Trophoblast cell (in vitro differentiated cells and primary cell): ENCODE measurements around the gene ZNF582.
"Not testable (repeated sequence)": the region's sequence is repeated elsewhere in the genome, so short reads cannot be mapped to it uniquely, and the experiment has no call there.

Experiments used
- DNase-seq, 2 donors: peaks; one replicate each; pipeline ENCODE4 v3.0.0-alpha.2; 2016
- H2AFZ ChIP-seq: 2 replicates; pipeline ENCODE4 v1.6.1; 2013; ENCODE audit warnings: low read length, moderate library complexity, mild to moderate bottlenecking; ENCODE audit not compliant: insufficient read depth, poor library complexity
- H2AK5ac ChIP-seq: 2 replicates; pipeline ENCODE4 v1.6.1; 2013; ENCODE audit warnings: mild to moderate bottlenecking, low read length
- H2BK120ac ChIP-seq: 2 replicates; pipeline ENCODE4 v1.6.1; 2013; ENCODE audit warnings: low read length, mild to moderate bottlenecking, moderate library complexity; ENCODE audit not compliant: insufficient read depth, poor library complexity
- H2BK12ac ChIP-seq: 2 replicates; pipeline ENCODE4 v1.6.1; 2013; ENCODE audit warnings: mild to moderate bottlenecking, low read length, moderate library complexity
- H2BK5ac ChIP-seq: 2 replicates; pipeline ENCODE4 v1.6.1; 2013; ENCODE audit warnings: low read length, low read depth, moderate library complexity, mild to moderate bottlenecking; ENCODE audit not compliant: poor library complexity
- H3K14ac ChIP-seq: 2 replicates; pipeline ENCODE4 v1.6.1; 2013; ENCODE audit warnings: mild to moderate bottlenecking, low read length
- H3K18ac ChIP-seq: 2 replicates; pipeline ENCODE4 v1.6.1; 2013; ENCODE audit warnings: mild to moderate bottlenecking, low read length
- H3K23ac ChIP-seq: 2 replicates; pipeline ENCODE4 v1.6.1; 2013; ENCODE audit warnings: low read length
- H3K27ac ChIP-seq: 2 replicates; pipeline ENCODE4 v1.5.1; 2013; ENCODE audit warnings: low read depth, mild to moderate bottlenecking, inconsistent platforms, low read length, moderate library complexity
- H3K27me3 ChIP-seq: 2 replicates; pipeline ENCODE4 v1.6.1; 2013; ENCODE audit warnings: inconsistent platforms, mild to moderate bottlenecking, low read length, moderate library complexity; ENCODE audit not compliant: insufficient read depth
- H3K36me3 ChIP-seq, 2 experiments: 1 replicate in 1 of 2; 2 replicates in 1 of 2; pipeline ENCODE4 v1.6.1; 2013; ENCODE audit warnings: low read length in 2 of 2, mild to moderate bottlenecking in 2 of 2, moderate library complexity in 1 of 2; ENCODE audit not compliant: insufficient read depth in 2 of 2, control insufficient read depth in 1 of 2
- H3K4ac ChIP-seq: 2 replicates; pipeline ENCODE4 v1.6.1; 2013; ENCODE audit warnings: low read depth, mild to moderate bottlenecking, low read length, moderate library complexity
- H3K4me1 ChIP-seq, 2 experiments: 1 replicate in 1 of 2; 2 replicates in 1 of 2; pipeline ENCODE4 v1.6.1; 2013; ENCODE audit warnings: low read length in 2 of 2, mild to moderate bottlenecking in 2 of 2, moderate library complexity in 1 of 2; ENCODE audit not compliant: insufficient read depth in 2 of 2, control insufficient read depth in 1 of 2
- H3K4me2 ChIP-seq: 2 replicates; pipeline ENCODE4 v1.6.1; 2013; ENCODE audit warnings: inconsistent platforms, mild to moderate bottlenecking, low read length, moderate library complexity
- H3K4me3 ChIP-seq: 2 replicates; pipeline ENCODE4 v1.5.1; 2013; ENCODE audit warnings: mild to moderate bottlenecking, low read depth, low read length, inconsistent platforms
- H3K79me1 ChIP-seq: one replicate; pipeline ENCODE4 v1.6.1; 2013; ENCODE audit warnings: low read length
- H3K79me2 ChIP-seq: 2 replicates; pipeline ENCODE4 v1.6.1; 2013; ENCODE audit warnings: low read length, mild to moderate bottlenecking; ENCODE audit not compliant: control insufficient read depth, insufficient read depth, poor library complexity
- H3K9ac ChIP-seq: 2 replicates; pipeline ENCODE4 v1.6.1; 2013; ENCODE audit warnings: mild to moderate bottlenecking, low read length
- H3K9me3 ChIP-seq: 2 replicates; pipeline ENCODE4 v1.6.1; 2013; ENCODE audit warnings: low read depth, mild to moderate bottlenecking, control low read depth, inconsistent platforms, low read length; ENCODE audit not compliant: insufficient read depth
- H4K12ac ChIP-seq: 2 replicates; pipeline ENCODE4 v1.6.1; 2013; ENCODE audit warnings: low read depth, mild to moderate bottlenecking, low read length, moderate library complexity
- H4K8ac ChIP-seq: 2 replicates; pipeline ENCODE4 v1.6.1; 2013; ENCODE audit warnings: low read depth, mild to moderate bottlenecking, low read length, moderate library complexity
- H4K91ac ChIP-seq: one replicate; pipeline ENCODE4 v1.6.1; 2013; ENCODE audit warnings: low read depth, mild to moderate bottlenecking, low read length, moderate library complexity
- WGBS: extraction: QIAGEN DNeasy Blood & Tissue Kit; methylation state at CpG from one replicate; pipeline ENCODE4 v1.1.7; 2013; ENCODE audit warnings: missing lambda C conversion rate; ENCODE audit not compliant: insufficient read length, insufficient coverage; ENCODE audit errors: extremely low coverage; 5-methylcytosine and 5-hydroxymethylcytosine counted together

The ZNF582 gene

GRCh38 chr19:56337077-56337476, 56.3 kb downstream of the ZNF582 start:
- not testable (repeated sequence) for H3K79me1 ChIP-seq, H2AFZ ChIP-seq, H2BK5ac ChIP-seq, H3K36me3 ChIP-seq, H2AK5ac ChIP-seq, H3K9ac ChIP-seq, DNase-seq, H2BK12ac ChIP-seq, H3K4me2 ChIP-seq, H3K14ac ChIP-seq, H2BK120ac ChIP-seq, H3K9me3 ChIP-seq, H3K27ac ChIP-seq, H4K12ac ChIP-seq, H3K4me3 ChIP-seq, H4K91ac ChIP-seq, H3K4ac ChIP-seq, H3K27me3 ChIP-seq, H4K8ac ChIP-seq, H3K18ac ChIP-seq, H3K23ac ChIP-seq, H3K79me2 ChIP-seq, H3K4me1 ChIP-seq
- WGBS, result no CpG with 5 or more reads among the region's 8 CpGs

GRCh38 chr19:56335371-56335770, 58.0 kb downstream of the ZNF582 start:
- not testable (repeated sequence) for H3K23ac ChIP-seq, H2AFZ ChIP-seq, H3K4me1 ChIP-seq, H2BK120ac ChIP-seq, H2BK12ac ChIP-seq, H3K79me2 ChIP-seq, H2BK5ac ChIP-seq, H3K9me3 ChIP-seq, H3K79me1 ChIP-seq, H3K27ac ChIP-seq, H4K8ac ChIP-seq, H3K36me3 ChIP-seq, H3K4me3 ChIP-seq, H3K4me2 ChIP-seq, DNase-seq, H2AK5ac ChIP-seq, H3K4ac ChIP-seq, H4K12ac ChIP-seq, H3K9ac ChIP-seq, H3K18ac ChIP-seq, H3K14ac ChIP-seq, H4K91ac ChIP-seq, H3K27me3 ChIP-seq

GRCh38 chr19:56333506-56333905, 59.8 kb downstream of the ZNF582 start:
- H3K14ac ChIP-seq, result no peak overlapping the region
- H3K27me3 ChIP-seq, result no peaks in the 10 kb centered on the region
- no peak overlapping the region for H3K4me3 ChIP-seq
- no peak overlapping the region for H3K23ac ChIP-seq
- H4K8ac ChIP-seq, result no peak overlapping the region
- no peaks in the 10 kb centered on the region for H3K79me1 ChIP-seq
- no peaks in the 10 kb centered on the region for H3K79me2 ChIP-seq
- no peak overlapping the region for H4K91ac ChIP-seq
- H3K27ac ChIP-seq, result no peak overlapping the region
- H4K12ac ChIP-seq, result no peak overlapping the region
- DNase-seq, result peak; percentile 42 to 88
- no peaks in the 10 kb centered on the region for H3K36me3 ChIP-seq
- no peak overlapping the region for H3K9ac ChIP-seq
- H2BK12ac ChIP-seq, result no peak overlapping the region
- H3K18ac ChIP-seq, result no peak overlapping the region
- no peak overlapping the region for H3K4ac ChIP-seq
- H3K4me2 ChIP-seq, result no peak overlapping the region
- no peak overlapping the region for H2AK5ac ChIP-seq
- no peaks in the 10 kb centered on the region for H3K4me1 ChIP-seq
- H2AFZ ChIP-seq, result no peak overlapping the region
- no peak overlapping the region for H2BK5ac ChIP-seq
- no peak overlapping the region for H2BK120ac ChIP-seq
- H3K9me3 ChIP-seq, result peaks cover 3% of the 10 kb centered on the region
